Ovary (tissue), 3 donors: ENCODE data around the gene UIMC1.

ENCODE experiments used
- EP300 ChIP-seq: sonication (generic); formaldehyde crosslinking; IDR thresholded peaks from one replicate; pipeline ENCODE4 v1.6.1; 2017; ENCODE audit warnings: antibody characterized with exemption
- POLR2A ChIP-seq: fragments of 450-650 bp; IDR thresholded peaks from one replicate; pipeline ENCODE4 v1.6.1; 2017; ENCODE audit warnings: antibody characterized with exemption, mild to moderate bottlenecking, moderate library complexity
- TF ChIP-seq, protein P1 (sequence below), 3 donors: fragments of 450-650 bp in 2 of 3; fragments of 200-600 bp in 1 of 3; IDR thresholded peaks; one replicate each; pipeline versions ENCODE4 v1.5.1 to v1.8.0; 2016 to 2022; ENCODE audit warnings: antibody characterized with exemption in 3 of 3, mild to moderate bottlenecking in 1 of 3
- donor health status: DM: no; HTN: no; CAD: no.

DNA sequence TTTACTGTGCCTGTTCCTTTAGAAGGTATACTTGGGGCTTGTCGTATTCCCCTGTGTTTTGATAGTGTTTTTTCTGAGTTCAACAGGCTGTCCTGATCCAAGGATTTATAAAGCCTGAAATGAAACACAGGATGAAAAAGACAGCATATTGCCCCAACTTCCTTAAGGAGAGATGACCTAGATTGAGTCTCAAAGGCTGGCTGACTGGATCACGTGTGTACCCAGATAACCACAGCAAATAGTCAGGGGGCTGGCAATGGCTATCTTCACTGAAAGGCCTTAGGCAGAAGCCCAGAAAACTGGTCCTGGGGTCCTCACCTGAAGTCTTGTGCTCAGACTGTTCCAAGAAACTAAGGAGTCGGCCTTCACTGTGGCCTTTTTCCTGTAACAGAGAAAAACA is 99.8 kb downstream of the UIMC1 start:
- TF ChIP-seq, protein P1, sequence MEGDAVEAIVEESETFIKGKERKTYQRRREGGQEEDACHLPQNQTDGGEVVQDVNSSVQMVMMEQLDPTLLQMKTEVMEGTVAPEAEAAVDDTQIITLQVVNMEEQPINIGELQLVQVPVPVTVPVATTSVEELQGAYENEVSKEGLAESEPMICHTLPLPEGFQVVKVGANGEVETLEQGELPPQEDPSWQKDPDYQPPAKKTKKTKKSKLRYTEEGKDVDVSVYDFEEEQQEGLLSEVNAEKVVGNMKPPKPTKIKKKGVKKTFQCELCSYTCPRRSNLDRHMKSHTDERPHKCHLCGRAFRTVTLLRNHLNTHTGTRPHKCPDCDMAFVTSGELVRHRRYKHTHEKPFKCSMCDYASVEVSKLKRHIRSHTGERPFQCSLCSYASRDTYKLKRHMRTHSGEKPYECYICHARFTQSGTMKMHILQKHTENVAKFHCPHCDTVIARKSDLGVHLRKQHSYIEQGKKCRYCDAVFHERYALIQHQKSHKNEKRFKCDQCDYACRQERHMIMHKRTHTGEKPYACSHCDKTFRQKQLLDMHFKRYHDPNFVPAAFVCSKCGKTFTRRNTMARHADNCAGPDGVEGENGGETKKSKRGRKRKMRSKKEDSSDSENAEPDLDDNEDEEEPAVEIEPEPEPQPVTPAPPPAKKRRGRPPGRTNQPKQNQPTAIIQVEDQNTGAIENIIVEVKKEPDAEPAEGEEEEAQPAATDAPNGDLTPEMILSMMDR (IDR thresholded peaks at IDR 0.05) = no peak
- TF ChIP-seq POLR2A (no peak), EP300 (no peak)
